Stomach smooth muscle (tissue), 2 donors: ENCODE results near the gene RELL1.

ENCODE experiments used
- H3K27ac ChIP-seq: one replicate; pipeline ENCODE4 v1.7.0; 2013; ENCODE audit warnings: mild to moderate bottlenecking, low read length, inconsistent platforms
- H3K27me3 ChIP-seq, 2 donors: one replicate each; pipeline ENCODE4 v1.7.0; 2013; ENCODE audit warnings: low read length in 2 of 2; ENCODE audit not compliant: insufficient read depth in 2 of 2, control insufficient read depth in 1 of 2
- H3K36me3 ChIP-seq, 2 donors: one replicate each; pipeline ENCODE4 v1.7.0; 2013; ENCODE audit warnings: low read length in 2 of 2; ENCODE audit not compliant: control insufficient read depth in 2 of 2, insufficient read depth in 2 of 2
- H3K4me1 ChIP-seq: one replicate; pipeline ENCODE4 v1.7.0; 2013; ENCODE audit warnings: low read length; ENCODE audit not compliant: control insufficient read depth, insufficient read depth
- H3K4me3 ChIP-seq, 2 donors: one replicate each; pipeline ENCODE4 v1.7.0; 2013; ENCODE audit warnings: low read length in 2 of 2
- H3K9ac ChIP-seq, 2 donors: one replicate each; pipeline ENCODE4 v1.7.0; 2013; ENCODE audit warnings: low read length in 2 of 2, mild to moderate bottlenecking in 1 of 2
- H3K9me3 ChIP-seq, 2 donors: one replicate each; pipeline ENCODE4 v1.7.0; 2013; ENCODE audit warnings: low read length in 2 of 2; ENCODE audit not compliant: control insufficient read depth in 2 of 2
- donor health status: healthy.
- donor health status: Pancreatic carcinoma.

The RELL1 gene

GRCh38 chr4:37562592-37562991 lies 123.6 kb downstream of the RELL1 start:
- Histone ChIP-seq H3K4me3 (no peak overlapping the region), H3K4me1 (no peaks in the 10 kb centered on the region), H3K36me3 (no peaks in the 10 kb centered on the region), H3K27me3 (no peaks in the 10 kb centered on the region), H3K9ac (no peak overlapping the region), H3K9me3 (no peaks in the 10 kb centered on the region), H3K27ac (no peak overlapping the region)

DNA sequence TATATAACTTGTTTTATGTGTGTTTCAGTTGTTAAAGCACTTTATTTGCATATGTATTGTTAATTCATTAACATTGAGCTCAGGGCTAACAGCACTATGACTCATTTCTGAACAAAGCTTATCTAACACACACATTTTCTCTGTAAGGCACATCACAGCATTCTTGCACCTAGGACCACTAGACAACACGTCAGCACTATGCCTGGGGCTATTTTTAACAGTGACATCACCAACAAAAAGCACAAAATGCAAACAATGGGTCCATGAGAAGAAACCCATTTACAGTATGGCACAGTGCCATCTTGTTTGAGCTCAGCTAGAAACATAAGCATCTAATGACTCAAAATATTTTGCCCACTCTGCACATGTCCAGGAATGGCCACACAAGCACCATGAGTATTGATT lies 124.4 kb downstream of the RELL1 start:
- H3K9me3 ChIP-seq = no peaks in the 10 kb centered on the region
- H3K36me3 ChIP-seq = no peaks in the 10 kb centered on the region
- no peak overlapping the region for H3K9ac ChIP-seq

DNA sequence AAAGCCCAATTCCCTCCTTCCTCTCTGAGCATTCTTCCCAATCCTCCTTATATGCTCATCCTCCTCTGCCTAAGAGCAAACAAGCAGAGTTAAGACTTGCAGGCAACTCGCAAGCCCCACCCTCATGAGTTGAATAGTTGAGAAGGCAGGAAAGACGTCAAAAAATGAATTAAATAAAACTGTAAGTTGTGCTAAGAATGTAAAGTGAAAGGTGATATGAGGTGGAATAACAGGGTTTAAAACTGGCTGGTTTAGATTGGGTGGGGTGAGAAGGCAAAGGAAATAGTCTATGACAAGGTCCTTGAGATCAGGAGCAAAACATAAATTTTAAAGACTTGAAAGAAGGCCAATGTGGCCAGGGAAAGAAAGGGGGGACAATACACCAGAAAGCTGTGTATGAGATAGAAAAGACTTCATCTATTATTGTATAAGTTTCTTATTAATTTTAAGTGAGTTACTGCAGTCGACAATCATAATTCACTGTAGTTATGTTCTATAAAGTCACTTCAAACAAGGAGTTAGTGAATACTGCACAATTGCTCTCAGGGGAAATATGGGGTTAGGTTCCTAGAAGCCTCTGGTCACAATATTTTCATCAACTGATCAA lies 124.9 kb downstream of the RELL1 start:
- no peaks in the 10 kb centered on the region for H3K9me3 ChIP-seq
- H3K27me3 ChIP-seq = no peaks in the 10 kb centered on the region
- H3K9ac ChIP-seq = no peak overlapping the region
- H3K4me3 ChIP-seq = no peak overlapping the region
- no peaks in the 10 kb centered on the region for H3K4me1 ChIP-seq
- H3K36me3 ChIP-seq = no peaks in the 10 kb centered on the region
- no peak overlapping the region for H3K27ac ChIP-seq

More for the DNA sequence above, 124.4 kb downstream of the RELL1 start:
- Histone ChIP-seq H3K4me1 (no peaks in the 10 kb centered on the region), H3K27me3 (no peaks in the 10 kb centered on the region), H3K27ac (no peak overlapping the region), H3K4me3 (no peak overlapping the region)
